ENCODE measurements around the gene RAPGEF1. TPM values are rescaled to one million over a fixed set of nuclear protein-coding genes. Genes with fewer than 3 reads are reported as not detected.

The RAPGEF1 gene
- total and polyA plus RNA-seq, 2 experiments from 2014 or later = 9.9 to 82.8 TPM

GRCh38 chr9:131607591-131607990, 132.3 kb downstream of the RAPGEF1 start:
- H2AFZ ChIP-seq = no peak overlapping the region
- no peak overlapping the region for H3K4me3 ChIP-seq
- no peaks in the 10 kb centered on the region for H3K79me2 ChIP-seq (replicated peaks; ENCODE audit: insufficient read depth)
- H3K36me3 ChIP-seq (ENCODE audit: insufficient read depth) = no peaks in the 10 kb centered on the region
- Mint-ChIP-seq H3K9me3 (no peaks in the 10 kb centered on the region), H3K27ac (peak overlapping the region; percentile 91; the same call in 1 of the 2 replicates), H3K4me3 (no peak overlapping the region; the same call in 2 of the 3 replicates), H3K36me3 (ENCODE audit: low read depth) (peaks cover 7% of the 10 kb centered on the region; the same call in 2 of the 3 replicates), H3K27me3 (ENCODE audit: insufficient read depth, low read depth, poor library complexity) (peaks cover 17% of the 10 kb centered on the region), H3K4me1 (peaks cover 44% of the 10 kb centered on the region)
- no peak for ATAC-seq
- H3K27me3 ChIP-seq (ENCODE audit: insufficient read depth) = no peaks in the 10 kb centered on the region
- no peaks in the 10 kb centered on the region for H4K20me1 ChIP-seq (replicated peaks; ENCODE audit: insufficient read depth)
- peaks cover 23% of the 10 kb centered on the region for H3K4me1 ChIP-seq (ENCODE audit: insufficient read depth)
- H3F3A ChIP-seq (replicated peaks; ENCODE audit: low read depth) = peaks cover 5% of the 10 kb centered on the region; the same call in 1 of the 2 replicates
- peak overlapping the region; percentile 68; the same call in 1 of the 2 replicates for H3K4me2 ChIP-seq
- H3K27ac ChIP-seq (ENCODE audit: low read depth) = no peak overlapping the region
- H3K9me2 ChIP-seq (ENCODE audit: insufficient read depth) = no peaks in the 10 kb centered on the region
- DNase-seq (ENCODE audit: low spot score) = no peak
- TF ChIP-seq CTCF (conservative IDR thresholded peaks at IDR 0.05; ENCODE audit: low read depth in 2 of 2) (peak in 1 of 2 experiments; percentile 21; a peak in 2 of 4 replicates), NANOG (IDR thresholded peaks at IDR 0.05; ENCODE audit: borderline replicate concordance) (no peak)

GRCh38 chr9:131606896-131607567, 132.8 kb downstream of the RAPGEF1 start:
- no peak for TF ChIP-seq ETS1 (IDR thresholded peaks at IDR 0.05)
- TF ChIP-seq ZNF114 (CRISPR knock-in tag; IDR thresholded peaks at IDR 0.05) = no peak
- TF ChIP-seq CTCF (conservative IDR thresholded peaks at IDR 0.05; ENCODE audit: low read depth in 2 of 2) = peak in 1 of 2 experiments; percentile 50; a peak in 2 of 4 replicates
- TF ChIP-seq ZNF462 (CRISPR knock-in tag; IDR thresholded peaks at IDR 0.05) = no peak

More at GRCh38 chr9:131606896-131607567, 132.8 kb downstream of the RAPGEF1 start:
- no peaks in the 10 kb centered on the region for H4K20me1 ChIP-seq (replicated peaks; ENCODE audit: insufficient read depth)
- H2AFZ ChIP-seq = no peak overlapping the region
- H3K4me1 ChIP-seq (ENCODE audit: insufficient read depth) = peaks cover 23% of the 10 kb centered on the region
- no peak overlapping the region for H3K4me3 ChIP-seq
- peaks cover 5% of the 10 kb centered on the region; the same call in 1 of the 2 replicates for H3F3A ChIP-seq (replicated peaks; ENCODE audit: low read depth)
- no peaks in the 10 kb centered on the region for H3K36me3 ChIP-seq (ENCODE audit: insufficient read depth)
- no peak for ATAC-seq
- H3K9me2 ChIP-seq (ENCODE audit: insufficient read depth) = no peaks in the 10 kb centered on the region
- Mint-ChIP-seq H3K4me3 (no peak overlapping the region), H3K4me1 (peaks cover 44% of the 10 kb centered on the region), H3K27me3 (ENCODE audit: insufficient read depth, low read depth, poor library complexity) (peaks cover 17% of the 10 kb centered on the region), H3K27ac (peak overlapping the region; percentile 33; the same call in 1 of the 2 replicates), H3K9me3 (no peaks in the 10 kb centered on the region), H3K36me3 (ENCODE audit: low read depth) (peaks cover 7% of the 10 kb centered on the region; the same call in 2 of the 3 replicates)
- H3K27me3 ChIP-seq (ENCODE audit: insufficient read depth) = no peaks in the 10 kb centered on the region
- H3K4me2 ChIP-seq = no peak overlapping the region
- H3K79me2 ChIP-seq (replicated peaks; ENCODE audit: insufficient read depth) = no peaks in the 10 kb centered on the region
- DNase-seq (ENCODE audit: low spot score) = no peak
- H3K27ac ChIP-seq (ENCODE audit: low read depth) = no peak overlapping the region
